ENCODE results near the gene ZNF274.

ZNF274 gene

DNA sequence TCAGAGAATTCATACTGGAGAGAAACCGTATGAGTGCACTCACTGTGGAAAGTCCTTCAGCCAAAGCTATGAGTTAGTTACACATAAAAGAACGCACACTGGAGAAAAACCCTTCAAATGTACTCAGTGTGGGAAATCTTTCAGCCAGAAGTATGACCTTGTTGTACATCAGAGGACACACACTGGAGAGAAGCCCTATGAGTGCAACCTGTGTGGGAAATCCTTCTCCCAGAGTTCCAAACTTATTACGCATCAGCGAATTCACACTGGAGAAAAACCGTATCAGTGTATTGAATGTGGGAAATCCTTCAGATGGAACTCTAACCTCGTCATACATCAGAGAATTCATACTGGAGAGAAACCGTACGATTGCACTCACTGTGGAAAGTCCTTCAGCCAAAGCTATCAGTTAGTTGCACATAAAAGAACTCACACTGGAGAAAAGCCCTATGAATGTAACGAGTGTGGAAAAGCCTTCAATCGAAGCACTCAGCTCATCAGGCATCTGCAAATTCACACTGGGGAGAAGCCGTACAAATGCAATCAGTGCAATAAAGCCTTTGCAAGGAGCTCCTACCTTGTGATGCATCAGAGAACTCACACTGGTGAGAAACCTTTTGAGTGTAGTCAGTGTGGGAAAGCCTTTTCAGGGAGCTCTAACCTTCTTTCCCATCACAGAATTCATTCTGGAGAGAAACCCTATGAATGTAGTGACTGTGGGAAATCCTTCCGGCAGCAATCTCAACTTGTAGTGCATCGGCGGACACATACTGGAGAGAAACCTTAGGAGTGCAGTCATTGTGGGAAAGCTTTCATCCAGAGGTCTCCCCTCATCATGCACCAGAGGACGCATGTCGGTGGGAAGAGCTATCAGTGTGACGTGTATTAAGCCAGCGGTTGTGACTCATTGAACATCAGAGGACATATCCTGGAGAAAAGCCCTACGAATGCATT lies 79.4 kb downstream of the ZNF274 start:
- H3K36me3 ChIP-seq (ENCODE audit: control insufficient read depth, insufficient read depth, low read length): peaks cover 63% of the 10 kb centered on the region
- H3K27me3 ChIP-seq (ENCODE audit: control insufficient read depth, insufficient read depth, low read length): no peaks in the 10 kb centered on the region
- no peak overlapping the region for H3K9ac ChIP-seq (ENCODE audit: low read depth, low read length)
- H3K4me3 ChIP-seq (ENCODE audit: low read depth, low read length): peak overlapping the region; percentile 10
- peaks cover 80% of the 10 kb centered on the region for H3K9me3 ChIP-seq (ENCODE audit: control insufficient read depth, insufficient read depth, low read length)
- H3K4me1 ChIP-seq (ENCODE audit: control insufficient read depth, insufficient read depth, low read length): no peaks in the 10 kb centered on the region

GRCh38 chr19:58262922-58263296 lies 80.0 kb downstream of the ZNF274 start:
- Histone ChIP-seq H3K9ac (ENCODE audit: low read depth, low read length) (no peak overlapping the region), H3K9me3 (ENCODE audit: control insufficient read depth, insufficient read depth, low read length) (peaks cover 75% of the 10 kb centered on the region), H3K4me3 (ENCODE audit: low read depth, low read length) (peak overlapping the region; percentile 20), H3K36me3 (ENCODE audit: control insufficient read depth, insufficient read depth, low read length) (peaks cover 56% of the 10 kb centered on the region), H3K27me3 (ENCODE audit: control insufficient read depth, insufficient read depth, low read length) (no peaks in the 10 kb centered on the region), H3K4me1 (ENCODE audit: control insufficient read depth, insufficient read depth, low read length) (no peaks in the 10 kb centered on the region)
